Ureter (tissue), 1 donor: Measurements from ENCODE around the gene NAP1L2. TPM values are rescaled to one million over a fixed set of nuclear protein-coding genes. Genes with fewer than 3 reads are reported as not detected.
"Not testable (repeated sequence)": the region's sequence is repeated elsewhere in the genome, so short reads cannot be mapped to it uniquely, and the experiment has no call there.

Experiments
- DNase-seq: peaks from one replicate; pipeline ENCODE4 v3.0.0-alpha.2; 2020; ENCODE audit warnings: low spot score
- total RNA-seq: library from RNA; stranded (reverse); gene quantifications from one replicate; pipeline ENCODE4 v1.2.4, GENCODE V29; 2023
- donor health status: DM: yes; HTN: yes; CAD: no.

The NAP1L2 gene
- 8.9 TPM for total RNA-seq

- no peak for DNase-seq
Observed at GRCh38 chrX:73214426-73215094, at the start of gene NAP1L2. TSS of gene NAP1L2 (minus strand) at chrX:73214851. CDS start at chrX:73214492, 359 bp downstream.

- no peak for DNase-seq
Observed at GRCh38 chrX:73262991-73263390, 48.3 kb upstream of the NAP1L2 start.

GRCh38 chrX:73239242-73239641 is 24.6 kb upstream of the NAP1L2 start:
- no peak for DNase-seq

- no peak for DNase-seq
Observed at GRCh38 chrX:73217621-73218020, 3.0 kb upstream of the NAP1L2 start.

GRCh38 chrX:73215246-73215645 is 595 bp upstream of the NAP1L2 start:
- no peak for DNase-seq

- no peak for DNase-seq
Observed at GRCh38 chrX:73213734-73214425, 771 bp downstream of the NAP1L2 start.

- no peak for DNase-seq
Observed at GRCh38 chrX:73206366-73206765, 8.3 kb downstream of the NAP1L2 start.

GRCh38 chrX:73182502-73183114 is 32.0 kb downstream of the NAP1L2 start:
- DNase-seq: no peak

- DNase-seq: not testable (repeated sequence)
Observed at GRCh38 chrX:73168945-73169344, 45.7 kb downstream of the NAP1L2 start.

Other genes with a start within 250 kb of the NAP1L2 start
- not detected for gene PABPC1L2B, start 211.9 kb downstream of the NAP1L2 start, total RNA-seq
- not detected for gene PABPC1L2A, start 135.3 kb downstream of the NAP1L2 start, total RNA-seq
- not detected for gene CDX4, start 232.2 kb upstream of the NAP1L2 start, total RNA-seq